Left lung (tissue), 10 donors: ENCODE measurements around the gene RBM6. TPM values are rescaled to one million over a fixed set of nuclear protein-coding genes. Genes with fewer than 3 reads are reported as not detected.

Source experiments
- ATAC-seq: fragments of 200-7000 bp; cut with Tn5 transposase; one replicate; pipeline ENCODE4 v1.9.1; 2020; ENCODE audit warnings: moderate library complexity
- DNase-seq, 4 donors: peaks; one replicate each; pipeline ENCODE4 v3.0.0-alpha.2; 2013 to 2020
- H3K27ac ChIP-seq, 2 donors: fragments of 200-600 bp; sonication (generic) in 1 of 2; one replicate each; pipeline versions ENCODE4 v1.5.0 to v1.8.0; 2020 to 2021
- H3K27me3 ChIP-seq, 2 donors: fragments of 200-600 bp; sonication (generic) in 1 of 2; one replicate each; pipeline versions ENCODE4 v1.5.0 to v1.8.0; 2020 to 2021
- H3K36me3 ChIP-seq, 2 donors: fragments of 200-600 bp; sonication (generic) in 1 of 2; one replicate each; pipeline versions ENCODE4 v1.5.0 to v1.8.0; 2020 to 2021
- H3K4me1 ChIP-seq, 2 donors: fragments of 200-600 bp; one replicate each; pipeline ENCODE4 v1.8.0; 2021
- H3K4me3 ChIP-seq, 2 donors: fragments of 200-600 bp; sonication (generic) in 1 of 2; one replicate each; pipeline versions ENCODE4 v1.5.0 to v1.8.0; 2020 to 2021; ENCODE audit warnings: mild to moderate bottlenecking in 1 of 2
- H3K9me3 ChIP-seq, 2 donors: fragments of 200-600 bp; sonication (generic) in 1 of 2; one replicate each; pipeline versions ENCODE4 v1.5.0 to v1.8.0; 2020 to 2021
- intact Hi-C, 2 donors: fragments of 100-400 bp; cut with DNase I; formaldehyde crosslinking; loops; one replicate each; pipeline versions ENCODE4 v1.11.2 to v1.14.2; 2022
- polyA plus RNA-seq, 6 donors: library from polyadenylated mRNA; unstranded; fragments of 120-200 nt; gene quantifications; one replicate each; pipeline ENCODE4 v1.2.1, GENCODE V29; 2013; ENCODE audit not compliant: insufficient read length in 6 of 6
- total RNA-seq, 2 donors: library from RNA; stranded (reverse); fragmentation: NEBNext Ultra II Directional; extraction: Animal tissue kit (Norgen Biotek cat#: 25700); gene quantifications; one replicate each; pipeline ENCODE4 v1.2.1, GENCODE V29; 2021
- TF ChIP-seq, protein P1 (sequence below), 2 donors: fragments of 200-600 bp; sonication (generic) in 1 of 2; IDR thresholded peaks; one replicate each; pipeline versions ENCODE4 v1.5.0 to v1.8.0; 2021; ENCODE audit warnings: antibody characterized with exemption in 2 of 2
- donor health status: DM: no; HTN: yes; CAD: no.
- donor health status: DM: no; HTN: no; CAD: no.

RBM6 gene
- total and polyA plus RNA-seq, 8 donors = 59.6 to 232 (median 168) TPM

DNA sequence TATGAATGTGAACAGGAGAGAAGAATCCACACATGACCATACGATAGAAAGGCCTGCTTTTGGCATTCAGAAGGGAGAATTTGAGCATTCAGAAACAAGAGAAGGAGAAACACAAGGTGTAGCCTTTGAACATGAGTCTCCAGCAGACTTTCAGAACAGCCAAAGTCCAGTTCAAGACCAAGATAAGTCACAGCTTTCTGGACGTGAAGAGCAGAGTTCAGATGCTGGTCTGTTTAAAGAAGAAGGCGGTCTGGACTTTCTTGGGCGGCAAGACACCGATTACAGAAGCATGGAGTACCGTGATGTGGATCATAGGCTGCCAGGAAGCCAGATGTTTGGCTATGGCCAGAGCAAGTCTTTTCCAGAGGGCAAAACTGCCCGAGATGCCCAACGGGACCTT lies 28.4 kb downstream of the RBM6 start:
- no peak overlapping the region for H3K27ac ChIP-seq
- intact Hi-C loops = no loop called here

DNA sequence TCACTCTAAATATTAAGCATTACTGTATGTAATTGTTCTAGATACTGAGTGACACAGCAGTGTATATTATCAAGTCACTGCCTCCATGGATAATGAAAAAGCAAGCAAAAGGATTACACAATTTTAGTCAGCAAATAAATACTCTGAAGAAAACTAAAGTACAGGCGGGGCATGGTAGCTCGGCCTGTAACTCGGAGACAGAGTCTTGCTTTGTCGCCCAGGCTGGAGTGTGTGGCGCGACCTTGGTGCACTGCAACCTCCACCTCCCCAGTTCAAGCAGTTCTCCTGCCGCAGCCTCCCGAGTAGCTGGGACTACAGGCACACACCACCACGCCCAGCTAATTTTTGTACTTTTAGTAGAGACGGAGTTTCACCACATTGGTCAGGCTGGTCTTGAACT lies 32.7 kb downstream of the RBM6 start:
- peak; percentile 29 for ATAC-seq
- no peak for DNase-seq

More for the DNA sequence above, 28.4 kb downstream of the RBM6 start:
- H3K4me3 ChIP-seq = no peak overlapping the region
- H3K4me1 ChIP-seq = no peaks in the 10 kb centered on the region
- no peak for ATAC-seq
- peaks cover 0 to 36% of the 10 kb centered on the region in 2 donors for H3K36me3 ChIP-seq
- TF ChIP-seq, protein P1, sequence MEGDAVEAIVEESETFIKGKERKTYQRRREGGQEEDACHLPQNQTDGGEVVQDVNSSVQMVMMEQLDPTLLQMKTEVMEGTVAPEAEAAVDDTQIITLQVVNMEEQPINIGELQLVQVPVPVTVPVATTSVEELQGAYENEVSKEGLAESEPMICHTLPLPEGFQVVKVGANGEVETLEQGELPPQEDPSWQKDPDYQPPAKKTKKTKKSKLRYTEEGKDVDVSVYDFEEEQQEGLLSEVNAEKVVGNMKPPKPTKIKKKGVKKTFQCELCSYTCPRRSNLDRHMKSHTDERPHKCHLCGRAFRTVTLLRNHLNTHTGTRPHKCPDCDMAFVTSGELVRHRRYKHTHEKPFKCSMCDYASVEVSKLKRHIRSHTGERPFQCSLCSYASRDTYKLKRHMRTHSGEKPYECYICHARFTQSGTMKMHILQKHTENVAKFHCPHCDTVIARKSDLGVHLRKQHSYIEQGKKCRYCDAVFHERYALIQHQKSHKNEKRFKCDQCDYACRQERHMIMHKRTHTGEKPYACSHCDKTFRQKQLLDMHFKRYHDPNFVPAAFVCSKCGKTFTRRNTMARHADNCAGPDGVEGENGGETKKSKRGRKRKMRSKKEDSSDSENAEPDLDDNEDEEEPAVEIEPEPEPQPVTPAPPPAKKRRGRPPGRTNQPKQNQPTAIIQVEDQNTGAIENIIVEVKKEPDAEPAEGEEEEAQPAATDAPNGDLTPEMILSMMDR (IDR thresholded peaks at IDR 0.05) = no peak
- no peaks in the 10 kb centered on the region for H3K9me3 ChIP-seq
- H3K27me3 ChIP-seq = no peaks in the 10 kb centered on the region
- DNase-seq = no peak

DNA sequence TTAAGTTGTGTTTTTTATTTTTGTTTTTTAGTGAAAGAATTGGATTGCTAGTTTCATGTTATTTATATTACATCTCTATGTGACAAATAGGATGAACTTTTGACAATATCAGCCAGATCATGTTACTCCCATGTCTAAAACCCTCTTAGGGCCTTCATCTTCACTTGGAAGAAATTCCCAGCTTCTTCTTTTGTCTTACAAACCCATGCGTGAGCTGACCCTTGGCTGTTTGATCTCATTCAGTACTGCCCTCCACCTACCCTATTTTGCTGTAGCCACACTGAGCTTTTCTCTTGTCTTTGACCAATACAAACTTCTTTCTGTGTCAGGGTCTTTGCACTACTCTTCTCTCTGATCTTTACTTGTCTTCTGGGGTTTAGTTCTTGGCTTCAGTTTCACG lies 37.0 kb downstream of the RBM6 start:
- Histone ChIP-seq H3K9me3 (no peaks in the 10 kb centered on the region), H3K4me3 (no peak overlapping the region), H3K27ac (no peak overlapping the region), H3K4me1 (no peaks in the 10 kb centered on the region), H3K27me3 (no peaks in the 10 kb centered on the region), H3K36me3 (peaks cover 0 to 71% of the 10 kb centered on the region in 2 donors)
- DNase-seq (no peak), ATAC-seq (no peak)
- intact Hi-C loops = no loop called here
- TF ChIP-seq, protein P1 (IDR thresholded peaks at IDR 0.05) = no peak

More for the DNA sequence above, 32.7 kb downstream of the RBM6 start:
- H3K4me1 ChIP-seq = no peaks in the 10 kb centered on the region
- no peaks in the 10 kb centered on the region for H3K9me3 ChIP-seq
- TF ChIP-seq, protein P1 (IDR thresholded peaks at IDR 0.05) = no peak
- intact Hi-C loops = no loop called here
- H3K27me3 ChIP-seq = no peaks in the 10 kb centered on the region
- H3K4me3 ChIP-seq = no peak overlapping the region
- peaks cover 0 to 58% of the 10 kb centered on the region in 2 donors for H3K36me3 ChIP-seq
- H3K27ac ChIP-seq = no peak overlapping the region

DNA sequence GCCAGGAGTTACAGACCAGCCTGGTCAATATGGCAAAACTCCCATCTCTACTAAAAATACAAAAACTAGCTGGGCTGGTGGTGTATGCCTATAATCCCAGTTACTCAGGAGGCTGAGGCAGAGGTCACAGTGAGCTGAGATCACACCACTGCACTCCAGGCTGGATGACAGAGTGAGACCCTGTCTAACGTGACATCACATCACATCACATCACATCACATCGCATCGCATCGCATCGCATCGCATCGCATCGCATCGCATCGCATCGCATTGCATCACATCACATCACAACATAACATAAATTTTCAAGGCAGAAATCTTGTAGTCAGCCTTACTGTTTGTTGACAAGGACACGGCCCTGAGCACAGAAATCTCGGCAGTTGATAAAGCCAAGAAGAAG lies 44.4 kb downstream of the RBM6 start:
- Histone ChIP-seq H3K27ac (no peak overlapping the region), H3K9me3 (no peaks in the 10 kb centered on the region), H3K36me3 (peaks cover 0 to 57% of the 10 kb centered on the region in 2 donors), H3K27me3 (no peaks in the 10 kb centered on the region), H3K4me3 (no peak overlapping the region), H3K4me1 (no peaks in the 10 kb centered on the region)
- DNase-seq (no peak), ATAC-seq (no peak)
- intact Hi-C loops = no loop called here
- TF ChIP-seq, protein P1 (IDR thresholded peaks at IDR 0.05) = no peak

DNA sequence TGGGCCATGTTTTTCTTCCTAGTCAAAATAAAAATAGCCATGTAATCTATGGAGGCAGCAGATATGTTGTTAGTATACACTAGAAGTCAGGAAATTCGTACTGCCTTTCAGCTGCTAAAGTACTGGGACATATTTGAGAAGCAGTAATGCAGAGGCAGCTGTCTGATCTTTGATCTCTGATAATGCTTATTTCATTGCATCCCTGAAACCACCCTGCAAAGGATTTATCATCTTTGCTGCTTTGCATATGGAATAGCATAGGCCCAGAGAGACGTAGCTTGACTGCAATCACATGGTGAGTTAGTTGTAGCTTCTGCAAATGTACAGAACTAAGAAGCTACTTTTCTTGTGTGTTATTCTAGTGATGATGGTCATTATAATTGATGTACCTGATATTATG lies 52.4 kb downstream of the RBM6 start:
- H3K9me3 ChIP-seq = no peaks in the 10 kb centered on the region
- no peak for ATAC-seq
- intact Hi-C loops = no loop called here
- DNase-seq = no peak
- H3K4me1 ChIP-seq = no peaks in the 10 kb centered on the region
- no peaks in the 10 kb centered on the region for H3K27me3 ChIP-seq
- no peak overlapping the region for H3K4me3 ChIP-seq
- TF ChIP-seq, protein P1 (IDR thresholded peaks at IDR 0.05) = no peak
- no peak overlapping the region for H3K27ac ChIP-seq
- H3K36me3 ChIP-seq = peaks cover 0 to 31% of the 10 kb centered on the region in 2 donors
